Right lobe of liver (tissue), 6 donors: ENCODE results near the gene SDR42E2. TPM values are rescaled to one million over a fixed set of nuclear protein-coding genes. Genes with fewer than 3 reads are reported as not detected.
A peak's percentile ranks its signal among the peaks of the same experiment; 100 is the strongest.

Source experiments
- ATAC-seq, 4 donors: fragments of 200-7000 bp; cut with Tn5 transposase; one replicate each; pipeline ENCODE4 v1.9.1; 2020; ENCODE audit warnings: mild to moderate bottlenecking in 4 of 4, moderate library complexity in 4 of 4
- DNase-seq, 3 donors: peaks; one replicate each; pipeline ENCODE4 v3.0.0-alpha.2; 2020
- H3K27ac ChIP-seq, 3 donors: fragments of 200-600 bp; one replicate each; pipeline ENCODE4 v1.8.0; 2022
- H3K27me3 ChIP-seq, 2 donors: fragments of 200-600 bp; one replicate each; pipeline ENCODE4 v1.8.0; 2022
- H3K36me3 ChIP-seq, 4 donors: fragments of 200-600 bp; sonication (generic) in 1 of 4; one replicate each; pipeline versions ENCODE4 v1.5.1 to v1.8.0; 2017 to 2022; ENCODE audit warnings: control low read depth in 1 of 4
- H3K4me1 ChIP-seq, 4 donors: fragments of 200-600 bp; sonication (generic) in 1 of 4; one replicate each; pipeline versions ENCODE4 v1.5.1 to v1.8.0; 2017 to 2022; ENCODE audit warnings: control low read depth in 1 of 4
- H3K4me3 ChIP-seq, 3 donors: fragments of 200-600 bp; one replicate each; pipeline ENCODE4 v1.8.0; 2022
- H3K9me3 ChIP-seq, 4 donors: fragments of 200-600 bp; sonication (generic) in 1 of 4; one replicate each; pipeline versions ENCODE4 v1.5.1 to v1.8.0; 2017 to 2022; ENCODE audit warnings: control low read depth in 1 of 4
- CTCF ChIP-seq, 4 donors: fragments of 200-600 bp in 3 of 4; fragments of 450-650 bp in 1 of 4; IDR thresholded peaks; one replicate each; pipeline versions ENCODE4 v1.5.1 to v1.8.0; 2016 to 2022; ENCODE audit warnings: antibody characterized with exemption in 4 of 4, mild to moderate bottlenecking in 2 of 4
- POLR2A ChIP-seq: fragments of 450-650 bp; IDR thresholded peaks from one replicate; pipeline ENCODE4 v1.6.1; 2017; ENCODE audit warnings: antibody characterized with exemption, mild to moderate bottlenecking
- WGBS: methylation state at CpG from one replicate; pipeline ENCODE4 v1.1.6; 2018; ENCODE audit warnings: low coverage, low lambda C conversion rate; ENCODE audit not compliant: insufficient coverage; ENCODE audit errors: missing lambda C conversion rate; 5-methylcytosine and 5-hydroxymethylcytosine counted together
- intact Hi-C, 2 donors: fragments of 100-400 bp; cut with DNase I; formaldehyde crosslinking; loops; one replicate each; pipeline versions ENCODE4 v1.11.2 to v1.14.1; 2022
- total RNA-seq, 6 experiments: library from RNA; depleted of rRNA in 2 of 6; stranded (reverse); fragments of >200 nt in 2 of 6; fragmentation: NEBNext Ultra II Directional in 3 of 6; extraction: Animal tissue kit (Norgen Biotek cat#: 25700) in 3 of 6; gene quantifications; one replicate each; pipeline versions ENCODE4 v1.1.0 to v1.2.4, GENCODE V29; 2016 to 2023
- donor health status: DM: no; HTN: yes; CAD: no.
- donor health status: DM: no; HTN: no; CAD: no.
- donor health status: DM: no; HTN: no; CAD: no.
- donor health status: DM: no; HTN: yes; CAD: no.
- donor health status: DM: no; HTN: yes; CAD: no.

SDR42E2 gene
- total RNA-seq, 6 experiments from 2014 or later = not detected

- intact Hi-C loops = no loop called here
- ATAC-seq = peak in 1 of 4 donors; percentile 31
These were observed 15.9 kb downstream of the SDR42E2 start for GRCh38 chr16:22177968-22178930.

GRCh38 chr16:22181426-22181825, 19.1 kb downstream of the SDR42E2 start:
- ATAC-seq (no peak), DNase-seq (no peak)
- Histone ChIP-seq H3K4me3 (no peak overlapping the region), H3K4me1 (no peaks in the 10 kb centered on the region), H3K9me3 (no peaks in the 10 kb centered on the region), H3K36me3 (no peaks in the 10 kb centered on the region), H3K27ac (no peak overlapping the region), H3K27me3 (no peaks in the 10 kb centered on the region)
- intact Hi-C loops = loop anchor here in 1 of 2 donors (10.0 kb wide), 1 partner anchor 177 kb away; the partner anchor contains the start of genes MOSMO and PDZD9
- WGBS = no CpG with 5 or more reads among the region's 11 CpGs
- TF ChIP-seq POLR2A = no peak
- no peak for TF ChIP-seq CTCF (IDR thresholded peaks at IDR 0.05)

More at GRCh38 chr16:22177968-22178930, 15.9 kb downstream of the SDR42E2 start:
- Histone ChIP-seq H3K9me3 (no peaks in the 10 kb centered on the region), H3K4me3 (no peak overlapping the region), H3K36me3 (no peaks in the 10 kb centered on the region), H3K4me1 (no peaks in the 10 kb centered on the region), H3K27ac (no peak overlapping the region), H3K27me3 (no peaks in the 10 kb centered on the region)
- no peak for DNase-seq
- WGBS = 75% methylated on average over 4 of the region's 18 CpGs
- TF ChIP-seq POLR2A (no peak), CTCF (IDR thresholded peaks at IDR 0.05) (no peak)

- H3K27me3 ChIP-seq = no peaks in the 10 kb centered on the region
- no peak overlapping the region for H3K27ac ChIP-seq
- TF ChIP-seq POLR2A (no peak), CTCF (IDR thresholded peaks at IDR 0.05) (no peak)
- no peak overlapping the region for H3K4me3 ChIP-seq
- DNase-seq (no peak), ATAC-seq (no peak)
- intact Hi-C loops = loop anchor here in 1 of 2 donors (10.0 kb wide), 1 partner anchor 177 kb away; the partner anchor contains the start of genes MOSMO and PDZD9
- 80% methylated on average over 6 of the region's 7 CpGs for WGBS
- H3K36me3 ChIP-seq = no peaks in the 10 kb centered on the region
- H3K4me1 ChIP-seq = no peaks in the 10 kb centered on the region
- H3K9me3 ChIP-seq = no peaks in the 10 kb centered on the region
These were observed 19.5 kb downstream of the SDR42E2 start for GRCh38 chr16:22181843-22182242.

- no peak for ATAC-seq
- 71% methylated on average over 2 of the region's 5 CpGs for WGBS
These were observed 21.0 kb downstream of the SDR42E2 start for GRCh38 chr16:22183335-22183734.

More at GRCh38 chr16:22183335-22183734, 21.0 kb downstream of the SDR42E2 start:
- Histone ChIP-seq H3K9me3 (no peaks in the 10 kb centered on the region), H3K4me3 (no peak overlapping the region), H3K4me1 (no peaks in the 10 kb centered on the region), H3K36me3 (no peaks in the 10 kb centered on the region), H3K27me3 (no peaks in the 10 kb centered on the region), H3K27ac (no peak overlapping the region)
- intact Hi-C loops = loop anchor here in 1 of 2 donors (10.0 kb wide), 1 partner anchor 179 kb away; the partner anchor contains the start of genes MOSMO and PDZD9
- no peak for DNase-seq
- TF ChIP-seq POLR2A = no peak
- no peak for TF ChIP-seq CTCF (IDR thresholded peaks at IDR 0.05)
